ENCODE results near the gene KRTAP10-7.
"Not testable (repeated sequence)": the region's sequence is repeated elsewhere in the genome, so short reads cannot be mapped to it uniquely, and the experiment has no call there.

The KRTAP10-7 gene

GRCh38 chr21:44606495-44606894 lies 6.1 kb downstream of the KRTAP10-7 start:
- Histone ChIP-seq H3K9me2 (replicated peaks; ENCODE audit: low read depth, low read length) (no peaks in the 10 kb centered on the region), H3K4me1 (ENCODE audit: insufficient read depth, low read length, poor library complexity, severe bottlenecking) (no peaks in the 10 kb centered on the region), H3K4me2 (ENCODE audit: low read depth, low read length, poor library complexity, severe bottlenecking) (no peak overlapping the region), H4K20me1 (ENCODE audit: insufficient read depth, low read length, poor library complexity, severe bottlenecking) (no peaks in the 10 kb centered on the region), H3K79me2 (ENCODE audit: insufficient read depth, low read length) (no peaks in the 10 kb centered on the region), H3K27me3 (ENCODE audit: insufficient read depth, low read length, poor library complexity, severe bottlenecking) (no peaks in the 10 kb centered on the region), H3K9me3 (ENCODE audit: insufficient read depth, low read depth, low read length) (peaks cover 8% of the 10 kb centered on the region; the same call in 1 of the 2 replicates), H3K9ac (ENCODE audit: low read depth, low read length, poor library complexity, severe bottlenecking) (no peak overlapping the region), H3K4me3 (ENCODE audit: low read length, poor library complexity, severe bottlenecking) (no peak overlapping the region), H2AFZ (ENCODE audit: low read length) (no peak overlapping the region), H3K36me3 (ENCODE audit: insufficient read depth, low read length) (no peaks in the 10 kb centered on the region), H3F3A (ENCODE audit: low read depth) (no peaks in the 10 kb centered on the region)
- TF ChIP-seq CTCF (conservative IDR thresholded peaks at IDR 0.05; ENCODE audit: low read length) (no peak), EZH2phosphoT487 (IDR thresholded peaks at IDR 0.05; ENCODE audit: borderline replicate concordance) (no peak)

GRCh38 chr21:44609193-44609592 lies 8.8 kb downstream of the KRTAP10-7 start:
- H3K4me1 ChIP-seq (ENCODE audit: insufficient read depth, low read length, poor library complexity, severe bottlenecking): no peaks in the 10 kb centered on the region
- H2AFZ ChIP-seq (ENCODE audit: low read length): no peak overlapping the region

DNA sequence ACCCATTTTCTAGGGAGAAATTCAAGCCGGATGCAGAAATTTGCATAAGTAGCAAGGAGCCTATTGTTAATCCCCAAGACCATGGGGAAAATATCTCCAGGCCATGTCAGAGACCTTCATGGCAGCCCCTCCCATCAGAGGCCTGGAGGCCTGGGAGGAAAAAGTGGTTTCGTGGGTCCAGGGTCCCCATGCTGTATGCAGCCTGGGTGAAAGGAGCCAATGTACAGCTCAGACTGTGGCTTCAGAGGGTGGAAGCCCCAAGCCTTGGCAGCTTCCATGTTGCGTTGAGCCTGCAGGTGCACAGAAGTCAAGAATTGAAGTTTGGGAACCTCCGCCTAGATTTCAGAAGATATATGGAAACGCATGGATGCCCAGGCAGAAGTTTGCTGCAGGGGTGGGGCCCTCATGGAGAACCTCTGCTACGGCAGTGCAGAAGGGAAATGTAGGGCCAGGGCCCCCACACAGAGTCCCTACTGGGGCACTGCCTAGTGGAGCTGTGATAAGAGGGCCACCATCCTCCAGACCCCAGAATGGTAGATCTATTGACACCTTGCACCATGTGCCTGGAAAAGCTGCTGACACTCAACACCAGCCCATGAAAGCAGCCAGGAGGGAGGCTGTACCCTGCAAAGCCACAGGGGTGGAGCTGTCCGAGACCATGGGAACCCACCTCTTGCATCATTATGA lies 9.9 kb downstream of the KRTAP10-7 start:
- H3K36me3 ChIP-seq (ENCODE audit: insufficient read depth, low read length); H3K9ac ChIP-seq (ENCODE audit: low read depth, low read length, poor library complexity, severe bottlenecking); H3F3A ChIP-seq (ENCODE audit: low read depth); H3K4me2 ChIP-seq (ENCODE audit: low read depth, low read length, poor library complexity, severe bottlenecking); H3K9me2 ChIP-seq (replicated peaks; ENCODE audit: low read depth, low read length); H2AFZ ChIP-seq (ENCODE audit: low read length); H4K20me1 ChIP-seq (ENCODE audit: insufficient read depth, low read length, poor library complexity, severe bottlenecking); H3K79me2 ChIP-seq (ENCODE audit: insufficient read depth, low read length); H3K4me3 ChIP-seq (ENCODE audit: low read length, poor library complexity, severe bottlenecking); H3K27me3 ChIP-seq (ENCODE audit: insufficient read depth, low read length, poor library complexity, severe bottlenecking); H3K4me1 ChIP-seq (ENCODE audit: insufficient read depth, low read length, poor library complexity, severe bottlenecking): not testable (repeated sequence)
- peaks cover 13% of the 10 kb centered on the region; the same call in 1 of the 2 replicates for H3K9me3 ChIP-seq (ENCODE audit: insufficient read depth, low read depth, low read length)

More at GRCh38 chr21:44609193-44609592, 8.8 kb downstream of the KRTAP10-7 start:
- Histone ChIP-seq H3K9me2 (replicated peaks; ENCODE audit: low read depth, low read length) (no peaks in the 10 kb centered on the region), H3K4me3 (ENCODE audit: low read length, poor library complexity, severe bottlenecking) (no peak overlapping the region), H4K20me1 (ENCODE audit: insufficient read depth, low read length, poor library complexity, severe bottlenecking) (no peaks in the 10 kb centered on the region), H3K4me2 (ENCODE audit: low read depth, low read length, poor library complexity, severe bottlenecking) (no peak overlapping the region), H3K9me3 (ENCODE audit: insufficient read depth, low read depth, low read length) (peaks cover 13% of the 10 kb centered on the region; the same call in 1 of the 2 replicates), H3K9ac (ENCODE audit: low read depth, low read length, poor library complexity, severe bottlenecking) (no peak overlapping the region), H3F3A (ENCODE audit: low read depth) (no peaks in the 10 kb centered on the region), H3K79me2 (ENCODE audit: insufficient read depth, low read length) (no peaks in the 10 kb centered on the region), H3K27me3 (ENCODE audit: insufficient read depth, low read length, poor library complexity, severe bottlenecking) (no peaks in the 10 kb centered on the region), H3K36me3 (ENCODE audit: insufficient read depth, low read length) (no peaks in the 10 kb centered on the region)
- TF ChIP-seq EZH2phosphoT487 (IDR thresholded peaks at IDR 0.05; ENCODE audit: borderline replicate concordance): no peak
- no peak for TF ChIP-seq CTCF (conservative IDR thresholded peaks at IDR 0.05; ENCODE audit: low read length)

DNA sequence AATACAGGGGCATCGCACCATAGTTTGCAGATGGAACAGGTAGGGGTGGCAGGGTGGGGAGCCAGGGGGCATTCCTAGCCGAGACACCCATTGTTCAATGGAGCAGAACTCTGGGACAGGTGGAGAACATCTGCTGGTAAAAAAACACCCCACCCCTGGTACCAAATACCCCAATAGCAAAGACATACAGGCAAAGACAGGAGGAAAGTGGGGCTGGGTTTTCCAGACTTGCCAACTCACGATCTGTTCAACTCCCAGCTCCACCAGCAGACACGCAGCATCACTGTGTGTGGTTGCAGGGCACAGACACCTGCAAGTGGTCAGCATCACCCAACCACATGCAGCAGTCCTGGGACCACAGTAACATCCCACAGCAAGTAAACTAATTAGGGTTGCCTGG lies 11.2 kb downstream of the KRTAP10-7 start:
- H4K20me1 ChIP-seq (ENCODE audit: insufficient read depth, low read length, poor library complexity, severe bottlenecking): no peaks in the 10 kb centered on the region
- H3K9me3 ChIP-seq (ENCODE audit: insufficient read depth, low read depth, low read length): peaks cover 13% of the 10 kb centered on the region; the same call in 1 of the 2 replicates
- no peak overlapping the region for H2AFZ ChIP-seq (ENCODE audit: low read length)
- no peak overlapping the region for H3K9ac ChIP-seq (ENCODE audit: low read depth, low read length, poor library complexity, severe bottlenecking)
- H3K4me3 ChIP-seq (ENCODE audit: low read length, poor library complexity, severe bottlenecking): no peak overlapping the region
- TF ChIP-seq EZH2phosphoT487 (IDR thresholded peaks at IDR 0.05; ENCODE audit: borderline replicate concordance) (no peak), CTCF (conservative IDR thresholded peaks at IDR 0.05; ENCODE audit: low read length) (no peak)
- H3F3A ChIP-seq (ENCODE audit: low read depth): no peaks in the 10 kb centered on the region
- no peaks in the 10 kb centered on the region for H3K36me3 ChIP-seq (ENCODE audit: insufficient read depth, low read length)
- H3K4me1 ChIP-seq (ENCODE audit: insufficient read depth, low read length, poor library complexity, severe bottlenecking): no peaks in the 10 kb centered on the region
- H3K79me2 ChIP-seq (ENCODE audit: insufficient read depth, low read length): no peaks in the 10 kb centered on the region
- no peak overlapping the region for H3K4me2 ChIP-seq (ENCODE audit: low read depth, low read length, poor library complexity, severe bottlenecking)
- no peaks in the 10 kb centered on the region for H3K27me3 ChIP-seq (ENCODE audit: insufficient read depth, low read length, poor library complexity, severe bottlenecking)
- H3K9me2 ChIP-seq (replicated peaks; ENCODE audit: low read depth, low read length): no peaks in the 10 kb centered on the region

Measured in Loucy (cell line).